ENCODE measurements around the gene ZNF383.

Gene ZNF383

GRCh38 chr19:37217775-37218591, at the start of gene ZNF383 (continued):
- peak; percentile 85; the same call in 1 of the 2 replicates for TF ChIP-seq ZNF843 (tag by site-specific recombination; IDR thresholded peaks at IDR 0.05)
- TF ChIP-seq BCL6B (tag by site-specific recombination; IDR thresholded peaks at IDR 0.05) = no peak
- peak; percentile 90 for TF ChIP-seq ZNF169 (tag by site-specific recombination; IDR thresholded peaks at IDR 0.05)
- no peak for TF ChIP-seq ZNF626 (tag by site-specific recombination; IDR thresholded peaks at IDR 0.05)
- TF ChIP-seq ZNF335 (tag by site-specific recombination; conservative IDR thresholded peaks at IDR 0.05) = peak; percentile 100
- TF ChIP-seq ZNF24 (tag by site-specific recombination; IDR thresholded peaks at IDR 0.05) = peak; percentile 70
- TF ChIP-seq ZNF747 (tag by site-specific recombination; IDR thresholded peaks at IDR 0.05) = peak; percentile 79; the same call in 1 of the 2 replicates
- TF ChIP-seq KLF7 (tag by site-specific recombination; IDR thresholded peaks at IDR 0.05; ENCODE audit: borderline replicate concordance) = peak; percentile 87; the same call in 1 of the 2 replicates
- TF ChIP-seq, protein P1, sequence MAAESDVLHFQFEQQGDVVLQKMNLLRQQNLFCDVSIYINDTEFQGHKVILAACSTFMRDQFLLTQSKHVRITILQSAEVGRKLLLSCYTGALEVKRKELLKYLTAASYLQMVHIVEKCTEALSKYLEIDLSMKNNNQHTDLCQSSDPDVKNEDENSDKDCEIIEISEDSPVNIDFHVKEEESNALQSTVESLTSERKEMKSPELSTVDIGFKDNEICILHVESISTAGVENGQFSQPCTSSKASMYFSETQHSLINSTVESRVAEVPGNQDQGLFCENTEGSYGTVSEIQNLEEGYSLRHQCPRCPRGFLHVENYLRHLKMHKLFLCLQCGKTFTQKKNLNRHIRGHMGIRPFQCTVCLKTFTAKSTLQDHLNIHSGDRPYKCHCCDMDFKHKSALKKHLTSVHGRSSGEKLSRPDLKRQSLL (tag by site-specific recombination; IDR thresholded peaks at IDR 0.05) = no peak
- TF ChIP-seq ZNF521 (tag by site-specific recombination; IDR thresholded peaks at IDR 0.05) = no peak
- TF ChIP-seq ZNF324 (tag by site-specific recombination; IDR thresholded peaks at IDR 0.05) = peak; percentile 97
- TF ChIP-seq ZFHX2 (tag by site-specific recombination; conservative IDR thresholded peaks at IDR 0.05) = peak; percentile 99
- no peak for TF ChIP-seq BCL11A (tag by site-specific recombination; IDR thresholded peaks at IDR 0.05; ENCODE audit: low read depth)
- TF ChIP-seq ZBTB8A (tag by site-specific recombination; IDR thresholded peaks at IDR 0.05) = peak; percentile 83
- TF ChIP-seq ZNF658 (tag by site-specific recombination; IDR thresholded peaks at IDR 0.05) = no peak
- no peak for TF ChIP-seq ZNF366 (tag by site-specific recombination; conservative IDR thresholded peaks at IDR 0.05)
- peak; percentile 86 for TF ChIP-seq BCL11B (tag by site-specific recombination; IDR thresholded peaks at IDR 0.05; ENCODE audit: low read depth)
- TF ChIP-seq ZIC2 (tag by site-specific recombination; IDR thresholded peaks at IDR 0.05) = peak; percentile 50
- TF ChIP-seq ZNF266 (tag by site-specific recombination; IDR thresholded peaks at IDR 0.05; ENCODE audit: low read depth) = peak; percentile 75; the same call in 1 of the 2 replicates
- TF ChIP-seq ZSCAN30 (tag by site-specific recombination; IDR thresholded peaks at IDR 0.05) = peak; percentile 93
- peak; percentile 86 for TF ChIP-seq ZFP3 (tag by site-specific recombination; IDR thresholded peaks at IDR 0.05; ENCODE audit: low read depth)
- peak; percentile 99 for TF ChIP-seq ZBTB7A (tag by site-specific recombination; IDR thresholded peaks at IDR 0.05; ENCODE audit: low read depth)
- TF ChIP-seq WT1 (tag by site-specific recombination; IDR thresholded peaks at IDR 0.05) = peak; percentile 64
- peak; percentile 100 for TF ChIP-seq YY1 (tag by site-specific recombination; IDR thresholded peaks at IDR 0.05)
- peak; percentile 94 for TF ChIP-seq ZBTB26 (tag by site-specific recombination; optimal IDR thresholded peaks at IDR 0.05)
- TF ChIP-seq ZNF433 (tag by site-specific recombination; IDR thresholded peaks at IDR 0.05; ENCODE audit: low read depth) = no peak
- TF ChIP-seq ZNF350 (tag by site-specific recombination; IDR thresholded peaks at IDR 0.05) = no peak
- peak; percentile 58; the same call in 1 of the 2 replicates for TF ChIP-seq PRDM4 (tag by site-specific recombination; IDR thresholded peaks at IDR 0.05)
- TF ChIP-seq ZNF391 (tag by site-specific recombination; IDR thresholded peaks at IDR 0.05; ENCODE audit: borderline replicate concordance, low read depth) = peak; percentile 94
- TF ChIP-seq ZNF610 (tag by site-specific recombination; IDR thresholded peaks at IDR 0.05; ENCODE audit: borderline replicate concordance) = peak; percentile 96
- TF ChIP-seq ZNF341 (tag by site-specific recombination; IDR thresholded peaks at IDR 0.05; ENCODE audit: low read depth) = no peak
- TF ChIP-seq YY2 (tag by site-specific recombination; IDR thresholded peaks at IDR 0.05) = peak; percentile 99
- TF ChIP-seq KLF10 (tag by site-specific recombination; IDR thresholded peaks at IDR 0.05) = no peak
- TF ChIP-seq, protein P2, sequence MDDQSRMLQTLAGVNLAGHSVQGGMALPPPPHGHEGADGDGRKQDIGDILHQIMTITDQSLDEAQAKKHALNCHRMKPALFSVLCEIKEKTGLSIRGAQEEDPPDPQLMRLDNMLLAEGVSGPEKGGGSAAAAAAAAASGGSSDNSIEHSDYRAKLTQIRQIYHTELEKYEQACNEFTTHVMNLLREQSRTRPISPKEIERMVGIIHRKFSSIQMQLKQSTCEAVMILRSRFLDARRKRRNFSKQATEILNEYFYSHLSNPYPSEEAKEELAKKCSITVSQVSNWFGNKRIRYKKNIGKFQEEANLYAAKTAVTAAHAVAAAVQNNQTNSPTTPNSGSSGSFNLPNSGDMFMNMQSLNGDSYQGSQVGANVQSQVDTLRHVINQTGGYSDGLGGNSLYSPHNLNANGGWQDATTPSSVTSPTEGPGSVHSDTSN (CRISPR knock-in tag; IDR thresholded peaks at IDR 0.05) = peak; percentile 78; the same call in 1 of the 2 replicates
